Measurements from ENCODE around the gene USP12.

USP12 gene

DNA sequence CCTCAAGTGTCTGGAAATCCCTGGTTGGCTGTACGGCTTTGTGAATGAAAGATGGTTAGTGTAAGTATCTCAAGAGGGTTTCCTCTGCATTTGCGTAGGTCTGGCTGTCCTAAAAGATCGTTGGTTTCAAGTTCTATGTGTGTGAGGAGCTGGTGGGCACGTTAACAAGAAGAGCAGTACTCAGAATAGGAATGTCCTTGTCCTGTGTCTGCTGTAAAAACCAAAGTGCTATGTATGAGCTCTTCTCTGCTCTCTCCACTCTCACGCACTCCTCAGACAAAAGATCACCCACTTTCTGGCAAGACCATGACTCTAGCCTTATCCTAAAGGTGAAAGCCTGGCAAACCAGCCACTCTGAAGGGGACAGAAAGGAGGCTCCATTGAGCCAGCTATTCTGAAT lies 39.1 kb downstream of the USP12 start:
- Histone ChIP-seq H3K4me3 (ENCODE audit: low read length, poor library complexity, severe bottlenecking) (no peak overlapping the region), H3K9ac (ENCODE audit: low read depth, low read length, poor library complexity, severe bottlenecking) (no peak overlapping the region), H4K20me1 (ENCODE audit: insufficient read depth, low read length, poor library complexity, severe bottlenecking) (peaks cover 81% of the 10 kb centered on the region), H3K79me2 (ENCODE audit: insufficient read depth, low read length) (peaks cover 99% of the 10 kb centered on the region), H3K27me3 (ENCODE audit: insufficient read depth, low read length, poor library complexity, severe bottlenecking) (no peaks in the 10 kb centered on the region), H3K36me3 (ENCODE audit: insufficient read depth, low read length) (no peaks in the 10 kb centered on the region), H3K9me3 (ENCODE audit: insufficient read depth, low read depth, low read length) (no peaks in the 10 kb centered on the region), H3K9me2 (replicated peaks; ENCODE audit: low read depth, low read length) (no peaks in the 10 kb centered on the region), H2AFZ (ENCODE audit: low read length) (no peak overlapping the region), H3K4me2 (ENCODE audit: low read depth, low read length, poor library complexity, severe bottlenecking) (no peak overlapping the region), H3F3A (ENCODE audit: low read depth) (0 out of 2 replicates have a peak, but pooled peaks cover 6% of the 10 kb centered on the region), H3K4me1 (ENCODE audit: insufficient read depth, low read length, poor library complexity, severe bottlenecking) (peaks cover 46% of the 10 kb centered on the region)
- TF ChIP-seq EZH2phosphoT487 (IDR thresholded peaks at IDR 0.05; ENCODE audit: borderline replicate concordance): no peak
- TF ChIP-seq, protein P1, sequence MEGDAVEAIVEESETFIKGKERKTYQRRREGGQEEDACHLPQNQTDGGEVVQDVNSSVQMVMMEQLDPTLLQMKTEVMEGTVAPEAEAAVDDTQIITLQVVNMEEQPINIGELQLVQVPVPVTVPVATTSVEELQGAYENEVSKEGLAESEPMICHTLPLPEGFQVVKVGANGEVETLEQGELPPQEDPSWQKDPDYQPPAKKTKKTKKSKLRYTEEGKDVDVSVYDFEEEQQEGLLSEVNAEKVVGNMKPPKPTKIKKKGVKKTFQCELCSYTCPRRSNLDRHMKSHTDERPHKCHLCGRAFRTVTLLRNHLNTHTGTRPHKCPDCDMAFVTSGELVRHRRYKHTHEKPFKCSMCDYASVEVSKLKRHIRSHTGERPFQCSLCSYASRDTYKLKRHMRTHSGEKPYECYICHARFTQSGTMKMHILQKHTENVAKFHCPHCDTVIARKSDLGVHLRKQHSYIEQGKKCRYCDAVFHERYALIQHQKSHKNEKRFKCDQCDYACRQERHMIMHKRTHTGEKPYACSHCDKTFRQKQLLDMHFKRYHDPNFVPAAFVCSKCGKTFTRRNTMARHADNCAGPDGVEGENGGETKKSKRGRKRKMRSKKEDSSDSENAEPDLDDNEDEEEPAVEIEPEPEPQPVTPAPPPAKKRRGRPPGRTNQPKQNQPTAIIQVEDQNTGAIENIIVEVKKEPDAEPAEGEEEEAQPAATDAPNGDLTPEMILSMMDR (conservative IDR thresholded peaks at IDR 0.05; ENCODE audit: low read length): no peak

DNA sequence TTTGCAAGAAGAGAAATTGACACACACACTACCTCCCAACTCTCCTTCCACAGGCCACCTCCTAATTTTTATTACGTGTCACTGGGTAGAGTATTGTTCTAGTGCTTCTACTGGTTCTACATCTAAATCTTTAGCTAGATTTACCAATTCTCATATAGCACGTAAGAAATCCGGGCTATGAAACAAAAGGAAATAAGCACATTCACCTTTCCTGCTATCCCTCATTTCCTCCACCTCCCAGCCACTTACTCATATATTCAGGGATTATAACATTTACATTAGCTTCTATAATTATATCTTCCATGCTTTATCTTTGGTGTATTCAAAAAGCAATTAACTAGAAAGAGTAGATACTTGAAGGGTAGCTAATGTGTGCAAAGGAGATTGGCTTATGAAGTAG lies 39.7 kb downstream of the USP12 start:
- TF ChIP-seq EZH2phosphoT487 (IDR thresholded peaks at IDR 0.05; ENCODE audit: borderline replicate concordance): no peak
- TF ChIP-seq, protein P1 (conservative IDR thresholded peaks at IDR 0.05; ENCODE audit: low read length): no peak
- Histone ChIP-seq H3K79me2 (ENCODE audit: insufficient read depth, low read length) (peaks cover 99% of the 10 kb centered on the region), H3K4me1 (ENCODE audit: insufficient read depth, low read length, poor library complexity, severe bottlenecking) (peaks cover 52% of the 10 kb centered on the region), H3F3A (ENCODE audit: low read depth) (0 out of 2 replicates have a peak, but pooled peaks cover 6% of the 10 kb centered on the region), H3K9me2 (replicated peaks; ENCODE audit: low read depth, low read length) (no peaks in the 10 kb centered on the region), H3K4me3 (ENCODE audit: low read length, poor library complexity, severe bottlenecking) (no peak overlapping the region), H4K20me1 (ENCODE audit: insufficient read depth, low read length, poor library complexity, severe bottlenecking) (peaks cover 83% of the 10 kb centered on the region), H2AFZ (ENCODE audit: low read length) (no peak overlapping the region), H3K36me3 (ENCODE audit: insufficient read depth, low read length) (no peaks in the 10 kb centered on the region), H3K9ac (ENCODE audit: low read depth, low read length, poor library complexity, severe bottlenecking) (no peak overlapping the region), H3K27me3 (ENCODE audit: insufficient read depth, low read length, poor library complexity, severe bottlenecking) (no peaks in the 10 kb centered on the region), H3K4me2 (ENCODE audit: low read depth, low read length, poor library complexity, severe bottlenecking) (no peak overlapping the region), H3K9me3 (ENCODE audit: insufficient read depth, low read depth, low read length) (no peaks in the 10 kb centered on the region)

DNA sequence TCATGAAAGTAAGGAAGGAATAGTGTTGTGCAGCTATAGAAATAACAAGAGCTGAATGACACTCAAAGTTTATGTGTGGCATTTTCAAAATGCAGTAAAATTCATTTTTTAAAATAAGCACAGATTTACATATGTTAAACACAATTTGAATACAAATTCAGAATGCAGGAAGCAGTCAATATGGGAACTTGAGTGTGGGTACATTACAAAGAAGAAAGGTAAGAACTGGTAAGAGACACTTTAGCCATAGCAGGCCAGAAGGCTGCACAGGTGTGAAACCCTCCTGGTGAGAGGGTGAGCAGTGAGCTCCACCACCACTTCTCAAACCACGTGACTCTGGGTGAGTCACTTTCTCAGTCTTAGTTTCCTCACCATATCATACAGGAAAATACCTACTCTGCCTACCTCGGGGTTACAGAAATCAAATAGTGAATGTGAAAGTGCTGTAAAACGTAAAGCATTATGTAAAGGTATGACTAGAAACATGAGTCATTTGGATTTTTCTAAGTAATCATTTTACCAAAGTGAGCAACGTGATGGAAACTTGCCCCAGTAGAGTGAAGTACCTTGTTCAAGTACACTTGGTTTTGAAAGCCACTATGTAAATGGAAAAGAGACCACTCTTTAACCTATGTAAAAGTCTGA lies 40.5 kb downstream of the USP12 start:
- Histone ChIP-seq H3F3A (ENCODE audit: low read depth) (0 out of 2 replicates have a peak, but pooled peaks cover 6% of the 10 kb centered on the region), H2AFZ (ENCODE audit: low read length) (no peak overlapping the region), H3K4me3 (ENCODE audit: low read length, poor library complexity, severe bottlenecking) (no peak overlapping the region), H3K9me2 (replicated peaks; ENCODE audit: low read depth, low read length) (no peaks in the 10 kb centered on the region), H3K9ac (ENCODE audit: low read depth, low read length, poor library complexity, severe bottlenecking) (no peak overlapping the region), H4K20me1 (ENCODE audit: insufficient read depth, low read length, poor library complexity, severe bottlenecking) (peaks cover 84% of the 10 kb centered on the region), H3K4me2 (ENCODE audit: low read depth, low read length, poor library complexity, severe bottlenecking) (no peak overlapping the region), H3K9me3 (ENCODE audit: insufficient read depth, low read depth, low read length) (no peaks in the 10 kb centered on the region), H3K36me3 (ENCODE audit: insufficient read depth, low read length) (no peaks in the 10 kb centered on the region), H3K79me2 (ENCODE audit: insufficient read depth, low read length) (peaks cover 99% of the 10 kb centered on the region), H3K27me3 (ENCODE audit: insufficient read depth, low read length, poor library complexity, severe bottlenecking) (no peaks in the 10 kb centered on the region), H3K4me1 (ENCODE audit: insufficient read depth, low read length, poor library complexity, severe bottlenecking) (peaks cover 55% of the 10 kb centered on the region)
- TF ChIP-seq EZH2phosphoT487 (IDR thresholded peaks at IDR 0.05; ENCODE audit: borderline replicate concordance): no peak
- TF ChIP-seq, protein P1 (conservative IDR thresholded peaks at IDR 0.05; ENCODE audit: low read length): no peak

Measured in Loucy (cell line).